Measurements from ENCODE around the gene ADCK1. TPM values are rescaled to one million over a fixed set of nuclear protein-coding genes. Genes with fewer than 3 reads are reported as not detected.

ADCK1 gene
- total and polyA plus RNA-seq, 9 of the 15 experiments (the other 6 are each of a cell fraction or from before 2014, with no cell fraction given), result 2.8 to 8.9 (median 4.3) TPM

DNA sequence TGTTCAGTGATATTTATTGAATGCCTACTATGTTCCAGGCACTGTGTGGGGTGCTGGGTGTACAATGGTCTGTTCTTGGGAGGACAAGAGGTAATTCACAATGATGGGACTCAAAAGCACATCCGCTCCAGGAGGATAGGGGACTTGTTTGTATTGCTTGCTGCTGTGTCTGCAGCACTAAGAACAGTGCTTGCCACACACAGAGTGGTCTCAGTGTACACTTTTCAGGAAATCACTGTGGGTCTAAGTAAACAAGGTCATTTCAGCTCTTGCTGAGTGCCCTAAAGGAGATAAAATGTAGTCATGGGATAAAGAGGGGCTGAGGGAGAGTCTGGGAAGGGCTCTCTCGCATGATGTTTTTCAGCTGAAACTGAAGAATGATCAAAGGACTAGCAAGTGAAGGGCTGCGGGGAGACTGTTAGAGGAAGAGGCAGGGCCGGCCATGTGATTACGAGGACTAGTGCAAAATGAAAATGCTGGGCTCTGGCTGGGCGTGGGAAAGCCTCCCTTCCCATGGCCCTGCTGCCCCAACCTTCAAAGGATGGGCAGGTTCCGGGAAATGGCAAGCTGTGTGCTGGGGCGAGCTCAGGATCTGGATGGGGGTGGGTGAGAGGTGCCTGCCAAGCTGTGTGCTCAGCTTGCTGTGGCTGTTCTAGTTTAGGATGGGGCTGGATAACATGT, 39.1 kb downstream of the ADCK1 start (continued):
- TF ChIP-seq NR2F6 (CRISPR knock-in tag; IDR thresholded peaks at IDR 0.05), result no peak
- TF ChIP-seq ZNF584 (CRISPR knock-in tag; IDR thresholded peaks at IDR 0.05; ENCODE audit: low read depth), result no peak
- no peak for TF ChIP-seq FOXJ3 (CRISPR knock-in tag; IDR thresholded peaks at IDR 0.05)
- TF ChIP-seq, protein P1, sequence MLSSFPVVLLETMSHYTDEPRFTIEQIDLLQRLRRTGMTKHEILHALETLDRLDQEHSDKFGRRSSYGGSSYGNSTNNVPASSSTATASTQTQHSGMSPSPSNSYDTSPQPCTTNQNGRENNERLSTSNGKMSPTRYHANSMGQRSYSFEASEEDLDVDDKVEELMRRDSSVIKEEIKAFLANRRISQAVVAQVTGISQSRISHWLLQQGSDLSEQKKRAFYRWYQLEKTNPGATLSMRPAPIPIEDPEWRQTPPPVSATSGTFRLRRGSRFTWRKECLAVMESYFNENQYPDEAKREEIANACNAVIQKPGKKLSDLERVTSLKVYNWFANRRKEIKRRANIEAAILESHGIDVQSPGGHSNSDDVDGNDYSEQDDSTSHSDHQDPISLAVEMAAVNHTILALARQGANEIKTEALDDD (IDR thresholded peaks at IDR 0.05), result no peak
- no peak for TF ChIP-seq SNIP1 (IDR thresholded peaks at IDR 0.05; ENCODE audit: low read depth)
- TF ChIP-seq XRCC3 (IDR thresholded peaks at IDR 0.05), result no peak
- no peak for TF ChIP-seq CEBPB (tag; IDR thresholded peaks at IDR 0.05)

DNA sequence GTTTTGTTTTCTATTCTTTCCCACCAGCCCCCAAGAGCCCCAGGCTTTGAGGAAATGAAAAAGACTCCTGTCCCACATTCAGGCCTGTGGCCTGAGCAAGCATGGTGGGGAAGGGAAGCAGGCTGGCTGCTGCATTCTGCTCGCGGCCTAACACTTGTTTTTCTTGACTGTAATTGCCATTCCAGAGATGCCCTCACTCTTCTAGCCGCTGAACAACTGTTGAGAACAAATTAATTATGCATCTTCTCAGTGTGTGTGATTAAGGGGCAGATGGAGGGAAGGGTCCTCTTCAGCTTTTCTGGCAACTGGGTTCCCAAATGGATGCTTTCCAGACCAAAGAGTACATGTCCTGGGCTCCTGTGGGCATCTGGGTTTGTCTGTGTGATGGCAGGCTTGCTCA, 43.3 kb downstream of the ADCK1 start:
- no peak overlapping the region for H3K4me3 ChIP-seq
- intact Hi-C loops (cut with micrococcal nuclease) (no loop called here), in situ Hi-C loops (cut with MboI) (no loop called here)
- TF ChIP-seq SAP30 (IDR thresholded peaks at IDR 0.05; ENCODE audit: borderline replicate concordance, insufficient read depth, low read depth, low read length, poor library complexity, severe bottlenecking) (no peak), ZEB2 (IDR thresholded peaks at IDR 0.05) (no peak), CCNT2 (IDR thresholded peaks at IDR 0.05; ENCODE audit: borderline replicate concordance, extremely low read depth, insufficient read length, low read depth, low read length) (no peak), POLR2AphosphoS5 (IDR thresholded peaks at IDR 0.05; ENCODE audit: control insufficient read depth, insufficient read depth, low read depth, low read length) (no peak)
- TF ChIP-seq, protein P2, sequence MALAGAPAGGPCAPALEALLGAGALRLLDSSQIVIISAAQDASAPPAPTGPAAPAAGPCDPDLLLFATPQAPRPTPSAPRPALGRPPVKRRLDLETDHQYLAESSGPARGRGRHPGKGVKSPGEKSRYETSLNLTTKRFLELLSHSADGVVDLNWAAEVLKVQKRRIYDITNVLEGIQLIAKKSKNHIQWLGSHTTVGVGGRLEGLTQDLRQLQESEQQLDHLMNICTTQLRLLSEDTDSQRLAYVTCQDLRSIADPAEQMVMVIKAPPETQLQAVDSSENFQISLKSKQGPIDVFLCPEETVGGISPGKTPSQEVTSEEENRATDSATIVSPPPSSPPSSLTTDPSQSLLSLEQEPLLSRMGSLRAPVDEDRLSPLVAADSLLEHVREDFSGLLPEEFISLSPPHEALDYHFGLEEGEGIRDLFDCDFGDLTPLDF (CRISPR knock-in tag; IDR thresholded peaks at IDR 0.05), result no peak
- TF ChIP-seq, protein P3, sequence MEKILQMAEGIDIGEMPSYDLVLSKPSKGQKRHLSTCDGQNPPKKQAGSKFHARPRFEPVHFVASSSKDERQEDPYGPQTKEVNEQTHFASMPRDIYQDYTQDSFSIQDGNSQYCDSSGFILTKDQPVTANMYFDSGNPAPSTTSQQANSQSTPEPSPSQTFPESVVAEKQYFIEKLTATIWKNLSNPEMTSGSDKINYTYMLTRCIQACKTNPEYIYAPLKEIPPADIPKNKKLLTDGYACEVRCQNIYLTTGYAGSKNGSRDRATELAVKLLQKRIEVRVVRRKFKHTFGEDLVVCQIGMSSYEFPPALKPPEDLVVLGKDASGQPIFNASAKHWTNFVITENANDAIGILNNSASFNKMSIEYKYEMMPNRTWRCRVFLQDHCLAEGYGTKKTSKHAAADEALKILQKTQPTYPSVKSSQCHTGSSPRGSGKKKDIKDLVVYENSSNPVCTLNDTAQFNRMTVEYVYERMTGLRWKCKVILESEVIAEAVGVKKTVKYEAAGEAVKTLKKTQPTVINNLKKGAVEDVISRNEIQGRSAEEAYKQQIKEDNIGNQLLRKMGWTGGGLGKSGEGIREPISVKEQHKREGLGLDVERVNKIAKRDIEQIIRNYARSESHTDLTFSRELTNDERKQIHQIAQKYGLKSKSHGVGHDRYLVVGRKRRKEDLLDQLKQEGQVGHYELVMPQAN (IDR thresholded peaks at IDR 0.05; ENCODE audit: borderline replicate concordance), result no peak
- H3K27me3 ChIP-seq (ENCODE audit: control insufficient read depth in 2 of 2, insufficient read depth in 2 of 2, low read length in 2 of 2), result no peaks in the 10 kb centered on the region
- ChIA-PET POLR2A (no interaction called here), CTCF (ENCODE audit: low intra/inter-chr PET ratio) (no interaction called here)
- H2AFZ ChIP-seq (ENCODE audit: low read depth, low read length), result no peak overlapping the region
- H3K79me2 ChIP-seq (ENCODE audit: control insufficient read depth, insufficient read depth, low read length), result no peaks in the 10 kb centered on the region
- no TSS peak for BruUV-seq (replicated peaks)
- H3K9ac ChIP-seq (ENCODE audit: insufficient read depth in 1 of 2, low read depth in 2 of 2, low read length in 2 of 2), result peak overlapping the region in 1 of 2 experiments; percentile 1; a peak in 1 of 4 replicates
- FAIRE-seq, result no peak
- no peaks in the 10 kb centered on the region for H3K9me3 ChIP-seq (replicated peaks; ENCODE audit: control insufficient read depth, insufficient read depth, low read depth, low read length)
- no peak overlapping the region for H3K27ac ChIP-seq (ENCODE audit: extremely low read depth, low read depth, low read length)
- H4K20me1 ChIP-seq (replicated peaks; ENCODE audit: control insufficient read depth, insufficient read depth, low read length), result no peaks in the 10 kb centered on the region
- H3K4me1 ChIP-seq (replicated peaks in 1 of 2; ENCODE audit: control insufficient read depth in 2 of 2, insufficient read depth in 2 of 2, low read length in 2 of 2), result peaks cover 0 to 5% of the 10 kb centered on the region in 2 experiments; a peak in 2 of 5 replicates
- no peaks in the 10 kb centered on the region for H3K36me3 ChIP-seq (ENCODE audit: control insufficient read depth, insufficient read depth, low read length)
- ATAC-seq, result no peak
- H3K9me1 ChIP-seq (ENCODE audit: control insufficient read depth, insufficient read depth, low read length), result no peaks in the 10 kb centered on the region
- DNase-seq (ENCODE audit: extremely low read depth in 1 of 4, low spot score in 3 of 4), result no peak
- WGBS (ENCODE audit: insufficient coverage, low coverage, missing lambda C conversion rate), result 82% methylated on average over 3 of the region's 3 CpGs
- no peak overlapping the region for H3K4me2 ChIP-seq (ENCODE audit: insufficient read depth, low read length)

Data from K562 (cell line).